PFSK-1 (cell line): ENCODE results near the gene RUFY3.

Experiments
- FOXP2 ChIP-seq: optimal IDR thresholded peaks from 2 replicates; pipeline ENCODE3; 2011; ENCODE audit warnings: borderline replicate concordance, control low read depth, inconsistent platforms; ENCODE audit not compliant: insufficient read depth; ENCODE audit errors: extremely low read length, extremely low read depth
- POLR2AphosphoS5 ChIP-seq: IDR thresholded peaks from 2 replicates; pipeline ENCODE4 v1.6.1; 2012; ENCODE audit warnings: low read depth, mild to moderate bottlenecking, control low read depth, low read length, moderate library complexity
- SIN3A ChIP-seq: IDR thresholded peaks from 2 replicates; pipeline ENCODE4 v1.6.1; 2012; ENCODE audit warnings: mild to moderate bottlenecking, low read length, moderate library complexity, borderline replicate concordance; ENCODE audit not compliant: insufficient read depth
- TAF1 ChIP-seq: IDR thresholded peaks from 2 replicates; pipeline ENCODE4 v1.6.1; 2012; ENCODE audit warnings: low read length, control low read depth, borderline replicate concordance; ENCODE audit not compliant: insufficient read depth
- TF ChIP-seq, protein P1 (sequence below), 2 experiments: IDR thresholded peaks; 2 replicates each; pipeline versions ENCODE4 v1.6.1 to v1.8.0; 2011 to 2012; ENCODE audit warnings: low read depth in 2 of 2, low read length in 2 of 2, control low read depth in 1 of 2, inconsistent platforms in 1 of 2, mild to moderate bottlenecking in 1 of 2, moderate library complexity in 1 of 2; ENCODE audit not compliant: insufficient read depth in 1 of 2

The RUFY3 gene

DNA sequence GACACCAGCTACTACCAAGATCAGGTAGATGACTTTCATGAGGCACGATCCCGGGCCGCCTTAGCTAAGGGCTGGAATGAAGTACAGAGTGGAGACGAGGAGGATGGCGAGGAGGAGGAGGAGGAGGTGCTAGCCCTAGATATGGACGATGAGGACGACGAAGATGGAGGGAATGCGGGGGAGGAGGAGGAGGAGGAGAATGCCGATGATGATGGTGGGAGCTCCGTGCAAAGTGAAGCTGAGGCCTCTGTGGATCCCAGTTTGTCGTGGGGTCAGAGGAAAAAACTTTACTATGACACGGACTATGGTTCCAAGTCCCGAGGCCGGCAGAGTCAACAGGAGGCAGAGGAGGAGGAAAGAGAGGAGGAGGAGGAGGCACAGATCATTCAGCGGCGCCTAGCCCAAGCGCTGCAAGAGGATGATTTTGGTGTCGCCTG lies 33.0 kb upstream of the RUFY3 start:
- TF ChIP-seq TAF1 (no peak), SIN3A (no peak), FOXP2 (no peak), POLR2AphosphoS5 (no peak)
- TF ChIP-seq, protein P1, sequence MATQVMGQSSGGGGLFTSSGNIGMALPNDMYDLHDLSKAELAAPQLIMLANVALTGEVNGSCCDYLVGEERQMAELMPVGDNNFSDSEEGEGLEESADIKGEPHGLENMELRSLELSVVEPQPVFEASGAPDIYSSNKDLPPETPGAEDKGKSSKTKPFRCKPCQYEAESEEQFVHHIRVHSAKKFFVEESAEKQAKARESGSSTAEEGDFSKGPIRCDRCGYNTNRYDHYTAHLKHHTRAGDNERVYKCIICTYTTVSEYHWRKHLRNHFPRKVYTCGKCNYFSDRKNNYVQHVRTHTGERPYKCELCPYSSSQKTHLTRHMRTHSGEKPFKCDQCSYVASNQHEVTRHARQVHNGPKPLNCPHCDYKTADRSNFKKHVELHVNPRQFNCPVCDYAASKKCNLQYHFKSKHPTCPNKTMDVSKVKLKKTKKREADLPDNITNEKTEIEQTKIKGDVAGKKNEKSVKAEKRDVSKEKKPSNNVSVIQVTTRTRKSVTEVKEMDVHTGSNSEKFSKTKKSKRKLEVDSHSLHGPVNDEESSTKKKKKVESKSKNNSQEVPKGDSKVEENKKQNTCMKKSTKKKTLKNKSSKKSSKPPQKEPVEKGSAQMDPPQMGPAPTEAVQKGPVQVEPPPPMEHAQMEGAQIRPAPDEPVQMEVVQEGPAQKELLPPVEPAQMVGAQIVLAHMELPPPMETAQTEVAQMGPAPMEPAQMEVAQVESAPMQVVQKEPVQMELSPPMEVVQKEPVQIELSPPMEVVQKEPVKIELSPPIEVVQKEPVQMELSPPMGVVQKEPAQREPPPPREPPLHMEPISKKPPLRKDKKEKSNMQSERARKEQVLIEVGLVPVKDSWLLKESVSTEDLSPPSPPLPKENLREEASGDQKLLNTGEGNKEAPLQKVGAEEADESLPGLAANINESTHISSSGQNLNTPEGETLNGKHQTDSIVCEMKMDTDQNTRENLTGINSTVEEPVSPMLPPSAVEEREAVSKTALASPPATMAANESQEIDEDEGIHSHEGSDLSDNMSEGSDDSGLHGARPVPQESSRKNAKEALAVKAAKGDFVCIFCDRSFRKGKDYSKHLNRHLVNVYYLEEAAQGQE (IDR thresholded peaks at IDR 0.05; ENCODE audit: insufficient read depth in 1 of 2, low read depth in 2 of 2, low read length in 2 of 2), result no peak

DNA sequence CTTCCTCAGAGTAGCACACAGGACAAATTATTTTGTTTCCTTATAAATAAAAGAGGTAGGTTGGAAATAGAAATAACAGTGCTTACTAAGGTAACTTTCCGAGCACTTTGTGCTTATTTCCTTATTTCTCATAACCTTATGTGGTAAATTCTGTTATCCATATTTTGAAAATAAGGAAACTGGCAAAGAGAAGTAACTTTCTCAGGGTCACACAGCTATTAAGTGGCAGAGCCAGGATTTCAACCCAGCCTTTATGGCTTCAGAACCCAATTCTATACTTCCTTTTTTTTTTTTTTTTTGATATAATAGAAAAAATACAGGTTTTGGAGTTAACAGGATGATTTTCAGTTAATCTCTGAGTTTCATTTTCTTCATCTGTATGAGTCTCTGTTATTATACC lies 30.1 kb upstream of the RUFY3 start:
- TF ChIP-seq, protein P1 (IDR thresholded peaks at IDR 0.05; ENCODE audit: insufficient read depth in 1 of 2, low read depth in 2 of 2, low read length in 2 of 2), result no peak
- TF ChIP-seq TAF1, result no peak

DNA sequence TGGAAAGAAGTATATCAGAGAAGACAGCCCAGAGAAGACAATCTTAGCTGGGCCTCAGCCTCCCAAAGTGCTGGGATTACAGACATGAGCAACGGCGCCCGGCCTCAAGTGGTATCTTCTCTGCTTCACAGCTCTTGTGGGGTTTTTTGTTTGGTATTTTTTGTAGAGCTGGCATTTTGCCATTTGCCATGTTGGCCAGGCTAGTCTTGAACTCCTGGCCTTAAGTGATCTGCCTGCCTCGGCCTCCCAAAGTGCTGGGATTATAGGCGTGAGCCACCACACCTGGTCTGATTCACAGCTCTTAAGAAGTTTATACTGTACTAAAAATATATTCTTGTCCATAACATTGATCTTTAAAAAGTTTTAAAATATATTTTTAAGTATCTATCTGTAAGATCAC lies 21.1 kb upstream of the RUFY3 start:
- no peak for TF ChIP-seq POLR2AphosphoS5
- TF ChIP-seq, protein P1 (IDR thresholded peaks at IDR 0.05; ENCODE audit: insufficient read depth in 1 of 2, low read depth in 2 of 2, low read length in 2 of 2), result no peak
- TF ChIP-seq SIN3A, result no peak

DNA sequence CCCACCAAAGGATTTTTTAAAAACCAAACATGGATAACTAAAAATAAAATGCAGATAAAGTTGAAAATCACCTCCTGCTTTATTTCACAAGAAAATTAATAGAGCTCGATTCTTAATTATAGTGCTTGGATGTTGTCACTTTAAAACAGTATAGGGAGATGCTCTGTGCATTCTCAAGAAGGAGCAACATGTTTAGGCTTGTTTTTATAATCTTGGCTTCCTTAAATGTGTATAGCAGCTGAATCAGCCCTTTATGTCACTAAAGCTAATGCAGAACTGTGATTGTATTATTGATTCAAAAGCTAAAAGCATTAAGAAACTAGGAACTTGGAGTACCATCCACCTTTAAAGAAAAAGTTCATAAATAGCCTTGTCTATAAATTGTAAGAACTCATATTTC lies 20.5 kb upstream of the RUFY3 start:
- TF ChIP-seq, protein P1 (IDR thresholded peaks at IDR 0.05; ENCODE audit: insufficient read depth in 1 of 2, low read depth in 2 of 2, low read length in 2 of 2), result no peak
- TF ChIP-seq TAF1 (no peak), SIN3A (no peak)

DNA sequence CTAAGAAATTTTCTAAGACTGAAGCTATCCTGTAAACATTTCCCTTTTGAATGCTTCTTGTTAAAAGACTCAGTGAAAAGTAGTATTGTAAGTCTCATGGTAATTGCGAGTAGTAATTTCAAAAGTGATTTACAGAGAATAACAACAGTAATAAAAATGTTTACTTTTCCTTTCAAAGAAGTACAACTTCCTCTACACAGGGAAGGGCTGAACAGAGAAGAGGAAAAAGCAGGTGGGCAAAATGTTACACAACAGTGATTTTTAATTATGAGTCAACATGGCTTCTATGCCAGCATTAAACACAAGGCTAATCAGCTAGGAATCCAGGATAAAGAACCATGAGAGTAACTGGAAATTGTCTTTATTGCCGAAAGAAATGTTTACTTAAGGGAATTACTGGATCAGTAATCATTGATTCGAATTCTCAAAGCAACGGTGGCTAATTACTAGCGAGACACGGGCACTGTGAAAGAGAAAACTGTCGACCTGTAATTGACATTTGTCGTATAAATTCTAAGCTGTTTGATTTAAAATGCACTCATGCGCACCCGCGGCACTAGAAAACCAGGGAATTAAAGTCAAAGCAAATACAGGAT lies 18.0 kb upstream of the RUFY3 start:
- TF ChIP-seq FOXP2 (no peak), TAF1 (no peak), POLR2AphosphoS5 (no peak), SIN3A (no peak)
- TF ChIP-seq, protein P1 (IDR thresholded peaks at IDR 0.05; ENCODE audit: insufficient read depth in 1 of 2, low read depth in 2 of 2, low read length in 2 of 2), result no peak
